Panc1 (cell line): Measurements from ENCODE around the gene THRB.

Experiments
- CTCF ChIP-seq: fragments of 450-650 bp; IDR thresholded peaks from 2 replicates; pipeline ENCODE4 v1.5.1; 2017; ENCODE audit warnings: mild to moderate bottlenecking
- POLR2AphosphoS5 ChIP-seq: IDR thresholded peaks from 2 replicates; pipeline ENCODE4 v1.6.1; 2012; ENCODE audit warnings: mild to moderate bottlenecking, low read depth, low read length, moderate library complexity
- REST ChIP-seq, 2 experiments: IDR thresholded peaks; 2 replicates each; pipeline ENCODE4 v1.6.1; 2011 to 2012; ENCODE audit warnings: low read depth in 2 of 2, control low read depth in 1 of 2, low read length in 1 of 2, mild to moderate bottlenecking in 1 of 2, moderate library complexity in 1 of 2; ENCODE audit not compliant: insufficient read depth in 1 of 2
- SIN3A ChIP-seq: IDR thresholded peaks from 2 replicates; pipeline ENCODE4 v1.6.1; 2012; ENCODE audit warnings: low read depth, mild to moderate bottlenecking, low read length, moderate library complexity, borderline replicate concordance; ENCODE audit not compliant: insufficient read depth
- TCF7L2 ChIP-seq: IDR thresholded peaks from 2 replicates; pipeline ENCODE4 v1.6.1; 2011; ENCODE audit warnings: mild to moderate bottlenecking, low read depth, low read length, inconsistent platforms

GRCh38 chr3:24387493-24387892, 107.2 kb downstream of the THRB start:
- no peak for TF ChIP-seq CTCF
- TF ChIP-seq TCF7L2 = no peak
- no peak for TF ChIP-seq SIN3A
- TF ChIP-seq POLR2AphosphoS5 = no peak
- TF ChIP-seq REST (IDR thresholded peaks at IDR 0.05; ENCODE audit: insufficient read depth in 1 of 2, low read depth in 2 of 2, low read length in 1 of 2) = no peak
